Bronchial epithelial cell (primary cell): Measurements from ENCODE around the gene SLC28A1. TPM values are rescaled to one million over a fixed set of nuclear protein-coding genes. Genes with fewer than 3 reads are reported as not detected.

Source experiments
- DNase-seq: peaks from one replicate; pipeline ENCODE4 v3.0.0-alpha.2; 2010; ENCODE audit warnings: low read depth
- FAIRE-seq: peaks from 2 replicates; lab custom pipeline; 2011; peaks lifted over from hg19 to GRCh38; lab: Jason Lieb, UNC
- H3K27me3 ChIP-seq: 2 replicates; pipeline ENCODE4 v1.5.1; 2011; ENCODE audit warnings: low read length; ENCODE audit not compliant: control insufficient read depth, insufficient read depth
- H3K36me3 ChIP-seq: 2 replicates; pipeline ENCODE4 v1.5.1; 2011; ENCODE audit warnings: low read length; ENCODE audit not compliant: control insufficient read depth, insufficient read depth
- H3K4me3 ChIP-seq: 2 replicates; pipeline ENCODE4 v1.5.1; 2011; ENCODE audit warnings: mild to moderate bottlenecking, low read depth, low read length, control low read depth
- total RNA-seq: library from RNA; depleted of rRNA; stranded (reverse); fragments of >200 nt; gene quantifications from 2 replicates; pipeline ENCODE4 v1.2.1, GENCODE V29; 2014
- TF ChIP-seq, protein P1 (sequence below): IDR thresholded peaks from 2 replicates; pipeline ENCODE4 v1.5.1; 2011; ENCODE audit warnings: mild to moderate bottlenecking, moderate library complexity, low read length, control low read depth, inconsistent platforms; ENCODE audit not compliant: insufficient read depth, severe bottlenecking

SLC28A1 gene
- total RNA-seq, 1 donor from 2014 or later = not detected

- H3K27me3 ChIP-seq = no peaks in the 10 kb centered on the region
- DNase-seq (peak; percentile 83), FAIRE-seq (no peak)
- TF ChIP-seq, protein P1, sequence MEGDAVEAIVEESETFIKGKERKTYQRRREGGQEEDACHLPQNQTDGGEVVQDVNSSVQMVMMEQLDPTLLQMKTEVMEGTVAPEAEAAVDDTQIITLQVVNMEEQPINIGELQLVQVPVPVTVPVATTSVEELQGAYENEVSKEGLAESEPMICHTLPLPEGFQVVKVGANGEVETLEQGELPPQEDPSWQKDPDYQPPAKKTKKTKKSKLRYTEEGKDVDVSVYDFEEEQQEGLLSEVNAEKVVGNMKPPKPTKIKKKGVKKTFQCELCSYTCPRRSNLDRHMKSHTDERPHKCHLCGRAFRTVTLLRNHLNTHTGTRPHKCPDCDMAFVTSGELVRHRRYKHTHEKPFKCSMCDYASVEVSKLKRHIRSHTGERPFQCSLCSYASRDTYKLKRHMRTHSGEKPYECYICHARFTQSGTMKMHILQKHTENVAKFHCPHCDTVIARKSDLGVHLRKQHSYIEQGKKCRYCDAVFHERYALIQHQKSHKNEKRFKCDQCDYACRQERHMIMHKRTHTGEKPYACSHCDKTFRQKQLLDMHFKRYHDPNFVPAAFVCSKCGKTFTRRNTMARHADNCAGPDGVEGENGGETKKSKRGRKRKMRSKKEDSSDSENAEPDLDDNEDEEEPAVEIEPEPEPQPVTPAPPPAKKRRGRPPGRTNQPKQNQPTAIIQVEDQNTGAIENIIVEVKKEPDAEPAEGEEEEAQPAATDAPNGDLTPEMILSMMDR = peak; percentile 17
- no peaks in the 10 kb centered on the region for H3K36me3 ChIP-seq
- H3K4me3 ChIP-seq = peak overlapping the region; percentile 77
Observed at GRCh38 chr15:84981054-84981710, 96.7 kb downstream of the SLC28A1 start.

- no peak for FAIRE-seq
- Histone ChIP-seq H3K4me3 (peak within 1 kb of the TSS; percentile 77), H3K36me3 (no peaks in the 10 kb centered on the region), H3K27me3 (no peaks in the 10 kb centered on the region)
- DNase-seq = no peak
- TF ChIP-seq, protein P1 = no peak
Observed at GRCh38 chr15:84981711-84982300, 97.3 kb downstream of the SLC28A1 start, which contains the start of gene PDE8A. Gene PDE8A (plus strand): TSS chr15:84981856. CDS start chr15:84982163, 307 bp downstream.

GRCh38 chr15:84982301-84982920 is 97.9 kb downstream of the SLC28A1 start:
- Histone ChIP-seq H3K4me3 (peak overlapping the region; percentile 77), H3K36me3 (no peaks in the 10 kb centered on the region), H3K27me3 (no peaks in the 10 kb centered on the region)
- DNase-seq (no peak), FAIRE-seq (no peak)
- TF ChIP-seq, protein P1 = no peak

DNA sequence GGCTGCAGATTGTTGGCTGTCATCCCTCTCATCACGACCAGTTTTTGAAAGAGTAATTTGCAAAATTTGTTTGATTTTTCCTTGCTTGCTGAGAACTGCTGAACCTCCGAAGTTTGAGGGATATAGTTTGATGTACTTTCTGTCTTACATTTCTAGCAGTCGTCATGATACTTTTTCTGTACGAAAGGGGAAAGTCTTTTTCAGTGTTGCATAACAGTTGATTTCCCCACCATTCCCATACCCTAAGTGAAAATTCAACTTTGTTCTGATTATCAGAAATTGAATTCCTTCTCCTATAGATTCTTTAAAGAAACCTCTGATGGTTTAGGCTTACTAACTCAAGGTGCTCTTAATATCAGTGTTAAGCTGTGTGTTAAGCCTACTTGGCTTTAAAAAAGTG is 98.8 kb downstream of the SLC28A1 start:
- DNase-seq (no peak), FAIRE-seq (no peak)
- Histone ChIP-seq H3K4me3 (no peak overlapping the region), H3K36me3 (no peaks in the 10 kb centered on the region), H3K27me3 (no peaks in the 10 kb centered on the region)
- TF ChIP-seq, protein P1 = no peak

DNA sequence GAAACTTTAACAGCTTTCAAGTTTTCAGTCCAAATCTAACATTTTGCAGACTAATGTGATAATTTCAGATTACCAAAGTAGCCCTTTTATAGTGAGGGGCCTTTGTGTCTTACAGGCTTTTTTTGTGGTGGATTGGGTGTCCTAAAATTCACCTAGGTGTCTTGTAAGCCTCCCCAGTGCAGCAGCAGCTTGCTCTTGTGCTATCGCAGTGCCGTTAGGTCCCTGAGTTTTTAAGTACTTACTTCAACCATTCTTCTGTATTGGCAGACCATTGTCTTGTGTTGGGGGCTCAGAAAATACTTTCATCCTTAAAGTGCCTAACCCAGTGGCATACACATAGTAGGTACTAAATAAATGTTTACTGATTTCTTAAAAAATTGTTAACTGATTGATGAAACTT is 99.2 kb downstream of the SLC28A1 start:
- H3K36me3 ChIP-seq = no peaks in the 10 kb centered on the region
- no peaks in the 10 kb centered on the region for H3K27me3 ChIP-seq
- TF ChIP-seq, protein P1 = no peak
- H3K4me3 ChIP-seq = no peak overlapping the region
- DNase-seq (no peak), FAIRE-seq (no peak)
